HepG2 (cell line): ENCODE results near the gene MIPEP. TPM values are rescaled to one million over a fixed set of nuclear protein-coding genes. Genes with fewer than 3 reads are reported as not detected.

ENCODE experiments used
- AKNA ChIP-seq: sonication (generic); formaldehyde crosslinking; IDR thresholded peaks from 2 replicates; pipeline ENCODE4 v1.4.0; 2020; ENCODE audit warnings: missing genetic modification reagents, borderline replicate concordance
- BATF2 ChIP-seq: sonication (generic); formaldehyde crosslinking; IDR thresholded peaks from 2 replicates; pipeline ENCODE4 v1.8.0; 2022; ENCODE audit warnings: mild to moderate bottlenecking, missing genetic modification reagents, moderate library complexity
- DPF2 ChIP-seq: sonication (generic); formaldehyde crosslinking; IDR thresholded peaks from 2 replicates; pipeline ENCODE4 v1.4.0; 2020; ENCODE audit warnings: mild to moderate bottlenecking, low read depth, missing genetic modification reagents, borderline replicate concordance
- EED ChIP-seq: sonication (generic); formaldehyde crosslinking; IDR thresholded peaks from 2 replicates; pipeline ENCODE4 v1.5.0; 2020; ENCODE audit warnings: mild to moderate bottlenecking, missing genetic modification reagents
- ELF1 ChIP-seq: sonication (generic); formaldehyde crosslinking; IDR thresholded peaks from 2 replicates; pipeline ENCODE4 v1.4.0; 2020; ENCODE audit warnings: missing genetic modification reagents
- HIVEP1 ChIP-seq: sonication (generic); formaldehyde crosslinking; IDR thresholded peaks from 2 replicates; pipeline ENCODE4 v1.4.0; 2020; ENCODE audit warnings: mild to moderate bottlenecking, missing genetic modification reagents
- KAT2B ChIP-seq: fragments of 150-350 bp; IDR thresholded peaks from 2 replicates; pipeline ENCODE4 v1.6.1; 2014; ENCODE audit warnings: low read depth, low read length, borderline replicate concordance
- KDM1A ChIP-seq: IDR thresholded peaks from 2 replicates; pipeline ENCODE4 v1.6.1; 2016; ENCODE audit warnings: missing compliant biosample characterization
- KDM4B ChIP-seq: sonication (generic); formaldehyde crosslinking; IDR thresholded peaks from 2 replicates; pipeline ENCODE4 v1.4.0; 2020; ENCODE audit warnings: missing genetic modification reagents
- KDM5B ChIP-seq: sonication (generic); formaldehyde crosslinking; IDR thresholded peaks from 2 replicates; pipeline ENCODE4 v1.4.0; 2020; ENCODE audit warnings: missing genetic modification reagents, mild to moderate bottlenecking, borderline replicate concordance
- NFKB2 ChIP-seq: sonication (generic); formaldehyde crosslinking; IDR thresholded peaks from 2 replicates; pipeline ENCODE4 v1.4.0; 2020; ENCODE audit warnings: missing genetic modification reagents, borderline replicate concordance
- PATZ1 ChIP-seq: sonication (generic); formaldehyde crosslinking; IDR thresholded peaks from 2 replicates; pipeline ENCODE4 v1.4.0; 2020; ENCODE audit warnings: missing genetic modification reagents
- PITX1 ChIP-seq: sonication (generic); formaldehyde crosslinking; IDR thresholded peaks from 2 replicates; pipeline ENCODE4 v1.5.1; 2020; ENCODE audit warnings: mild to moderate bottlenecking, missing genetic modification reagents
- SKI ChIP-seq: fragments of 450-650 bp; IDR thresholded peaks from one replicate; pipeline ENCODE4 v1.6.1; 2018; ENCODE audit warnings: mild to moderate bottlenecking; ENCODE audit not compliant: partially characterized antibody
- SNAPC2 ChIP-seq: sonication (generic); formaldehyde crosslinking; IDR thresholded peaks from 2 replicates; pipeline ENCODE4 v1.8.1; 2022; ENCODE audit warnings: mild to moderate bottlenecking, missing genetic modification reagents
- SRSF1 ChIP-seq: fragments of 200-400 bp; formaldehyde crosslinking; optimal IDR thresholded peaks from 2 replicates; pipeline ENCODE3; 2017; ENCODE audit warnings: mild to moderate bottlenecking, low read depth, low read length, moderate library complexity
- TSC22D2 ChIP-seq: sonication (generic); formaldehyde crosslinking; IDR thresholded peaks from 2 replicates; pipeline ENCODE4 v1.5.1; 2020; ENCODE audit warnings: missing genetic modification reagents, mild to moderate bottlenecking, borderline replicate concordance
- ZMYM4 ChIP-seq: sonication (generic); formaldehyde crosslinking; IDR thresholded peaks from 2 replicates; pipeline ENCODE4 v1.8.1; 2023; ENCODE audit warnings: mild to moderate bottlenecking, missing genetic modification reagents
- ZNF550 ChIP-seq: sonication (generic); formaldehyde crosslinking; IDR thresholded peaks from 2 replicates; pipeline ENCODE4 v1.4.0; 2020; ENCODE audit warnings: mild to moderate bottlenecking, missing genetic modification reagents, borderline replicate concordance
- ZNF574 ChIP-seq: sonication (generic); formaldehyde crosslinking; IDR thresholded peaks from 2 replicates; pipeline ENCODE4 v1.4.0; 2020; ENCODE audit warnings: missing genetic modification reagents
- polyA plus RNA-seq, 8 experiments: library from polyadenylated mRNA; depleted of rRNA in 3 of 8; stranded (reverse) in 7 of 8; unstranded in 1 of 8; fragments of >200 nt; fragmentation: Illumina TruSeq in 4 of 8; extraction: Trizol in 4 of 8; gene quantifications; 2 replicates each; pipeline versions ENCODE4 v1.2.1 to v1.2.3, GENCODE V29; 2011 to 2016; ENCODE audit warnings: low read depth in 4 of 8, missing spikeins in 1 of 8, mixed read lengths in 1 of 8; ENCODE audit not compliant: insufficient read depth in 1 of 8
- total RNA-seq, 5 experiments: library from RNA; depleted of rRNA; stranded (reverse); fragments of >200 nt; fragmentation: Illumina TruSeq; extraction: Trizol; gene quantifications; 2 replicates each; pipeline ENCODE4 v1.2.3, GENCODE V29; 2016; ENCODE audit warnings: low read depth in 1 of 5

The MIPEP gene
- total and polyA plus RNA-seq, 2 of the 13 experiments (the other 11 are each of a cell fraction or from before 2014, with no cell fraction given) = 9.3 to 24.1 TPM

- TF ChIP-seq SKI (no peak), PATZ1 (CRISPR knock-in tag) (peak; percentile 68), SNAPC2 (CRISPR knock-in tag) (no peak), TSC22D2 (CRISPR knock-in tag) (0 out of 2 replicates have a peak, but pooled peaks have one; percentile 76), SRSF1 (no peak), ELF1 (CRISPR knock-in tag) (peak; percentile 52; the same call in 1 of the 2 replicates), BATF2 (CRISPR knock-in tag) (no peak), PITX1 (CRISPR knock-in tag) (peak; percentile 25; the same call in 1 of the 2 replicates), EED (CRISPR knock-in tag) (no peak), KDM4B (CRISPR knock-in tag) (peak; percentile 80; the same call in 1 of the 2 replicates), NFKB2 (CRISPR knock-in tag) (no peak), KDM5B (CRISPR knock-in tag) (peak; percentile 46; the same call in 1 of the 2 replicates), ZMYM4 (peak; percentile 55), KAT2B (no peak), DPF2 (CRISPR knock-in tag) (no peak), ZNF574 (CRISPR knock-in tag) (peak; percentile 76), HIVEP1 (CRISPR knock-in tag) (no peak), ZNF550 (CRISPR knock-in tag) (no peak), KDM1A (no peak), AKNA (CRISPR knock-in tag) (no peak)
Measured at GRCh38 chr13:23715762-23716235, 173.4 kb downstream of the MIPEP start (continued).
